OCI-LY1 (cell line): ENCODE results near the gene ODAM.

Source experiments
- CTCF ChIP-seq: fragments of 200-600 bp; sonication (generic), shearing (Covaris generic); IDR thresholded peaks from 2 replicates; pipeline ENCODE4 v1.5.1; 2017; ENCODE audit warnings: mild to moderate bottlenecking, antibody characterized with exemption, low read length, moderate library complexity, mixed read lengths
- EZH2 ChIP-seq: fragments of 200-600 bp; sonication (generic), shearing (Covaris generic); IDR thresholded peaks from 2 replicates; pipeline ENCODE4 v1.8.0; 2017; ENCODE audit warnings: borderline replicate concordance, mixed run types, mild to moderate bottlenecking, antibody characterized with exemption, low read length, moderate library complexity, mixed read lengths

GRCh38 chr4:70187216-70187615 lies 8.3 kb upstream of the ODAM start:
- TF ChIP-seq CTCF (no peak), EZH2 (no peak)
